NCI-H1105 treated with DMSO at 0.1 percent for 48 hours (cell line): ENCODE data around the gene MAP9.
A peak's percentile ranks its signal among the peaks of the same experiment; 100 is the strongest.
"Not testable (repeated sequence)": the region's sequence is repeated elsewhere in the genome, so short reads cannot be mapped to it uniquely, and the experiment has no call there.

Experiments
- DNase-seq: peaks from one replicate; lab custom pipeline; 2025; lab: John Stamatoyannopoulos, UW

The MAP9 gene

DNA sequence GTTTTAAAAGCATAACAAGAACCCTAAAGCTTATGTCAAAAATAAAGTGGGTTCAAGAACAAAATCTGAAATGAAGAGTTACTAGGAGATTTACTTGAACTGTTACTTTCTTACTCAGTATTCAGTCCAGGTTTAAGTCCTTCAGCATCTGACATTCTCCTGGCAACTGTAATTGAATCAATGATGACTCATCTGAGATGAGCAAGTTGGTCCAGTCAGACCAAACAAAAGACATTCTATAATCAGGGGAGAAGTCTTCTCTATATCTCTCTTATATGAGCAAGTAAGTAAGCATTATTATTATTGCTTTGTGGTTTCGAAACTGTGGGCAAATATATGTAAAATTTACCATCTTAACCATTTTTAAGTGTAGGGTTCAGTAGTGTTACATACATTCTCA lies 34.6 kb downstream of the MAP9 start:
- DNase-seq, result no peak

- DNase-seq, result no peak
Measured at GRCh38 chr4:155339999-155340398, 36.8 kb downstream of the MAP9 start.

GRCh38 chr4:155339588-155339987 lies 37.2 kb downstream of the MAP9 start:
- DNase-seq, result peak; percentile 24

GRCh38 chr4:155338196-155338595 lies 38.6 kb downstream of the MAP9 start:
- no peak for DNase-seq

GRCh38 chr4:155336242-155336641 lies 40.5 kb downstream of the MAP9 start:
- no peak for DNase-seq

GRCh38 chr4:155331478-155331877 lies 45.3 kb downstream of the MAP9 start:
- DNase-seq, result no peak

- no peak for DNase-seq
Measured at GRCh38 chr4:155322782-155323181, 54.0 kb downstream of the MAP9 start.

GRCh38 chr4:155321006-155321405 lies 55.8 kb downstream of the MAP9 start:
- DNase-seq, result no peak

DNA sequence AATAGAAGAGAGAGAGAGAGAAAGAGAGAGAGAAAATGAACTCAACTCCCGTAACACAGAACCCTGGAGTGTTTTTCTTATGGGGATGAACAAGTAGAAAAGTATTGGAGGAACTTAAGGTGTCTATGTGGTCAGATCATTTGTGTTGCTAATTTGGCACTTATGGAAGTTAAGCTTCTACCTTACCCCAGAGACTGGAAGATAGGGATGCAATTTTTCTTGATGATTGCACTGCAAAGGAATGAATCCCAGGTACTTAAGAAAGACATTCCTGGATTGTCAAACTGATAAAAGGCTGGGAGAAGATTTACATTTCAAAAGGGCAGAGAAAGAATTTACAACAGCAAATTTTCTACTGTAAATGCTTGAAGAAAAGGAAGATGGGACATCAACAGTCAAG lies 57.2 kb downstream of the MAP9 start:
- no peak for DNase-seq

DNA sequence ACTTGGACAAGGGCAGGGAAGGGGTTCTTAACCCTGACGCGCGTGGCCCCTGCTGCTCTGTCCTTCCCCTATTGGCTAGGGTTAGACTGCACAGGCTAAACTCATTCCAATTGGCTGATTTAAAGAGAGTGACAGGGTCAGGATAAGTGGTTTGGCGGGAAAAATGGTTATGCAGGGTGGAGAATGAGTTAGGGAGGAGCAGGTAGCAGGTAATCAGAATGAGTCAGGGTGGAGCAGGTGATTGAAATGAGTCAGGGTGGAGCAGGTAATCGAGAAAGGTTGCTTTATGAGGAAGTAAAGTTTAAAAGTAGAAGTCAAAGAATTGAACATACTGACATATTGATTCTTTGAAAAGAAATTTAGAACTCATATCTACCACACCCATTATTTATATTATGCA lies 64.7 kb downstream of the MAP9 start:
- DNase-seq, result not testable (repeated sequence)

GRCh38 chr4:155307731-155308277 lies 69.0 kb downstream of the MAP9 start:
- no peak for DNase-seq

- DNase-seq, result no peak
Measured at GRCh38 chr4:155305619-155306018, 71.1 kb downstream of the MAP9 start.

DNA sequence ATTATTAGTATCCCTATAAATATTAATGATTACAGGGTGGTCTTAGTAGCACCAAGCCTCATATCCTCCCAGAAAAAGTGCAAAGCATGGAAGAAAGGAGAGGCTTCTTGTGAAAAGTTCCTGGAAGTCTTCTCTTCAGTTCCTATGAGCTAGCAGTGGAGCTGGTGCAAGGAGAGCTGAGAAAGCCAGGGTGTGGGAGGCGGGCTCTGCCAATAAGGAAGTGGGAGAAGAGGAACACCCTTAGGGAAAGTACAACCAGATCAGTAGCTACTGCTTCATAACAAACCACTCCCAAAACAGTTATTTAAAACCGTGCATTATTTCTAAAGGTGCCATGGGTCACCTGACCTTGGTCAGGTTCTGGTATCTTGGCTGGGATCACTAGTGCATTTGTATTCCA lies 72.4 kb downstream of the MAP9 start:
- DNase-seq, result no peak

DNA sequence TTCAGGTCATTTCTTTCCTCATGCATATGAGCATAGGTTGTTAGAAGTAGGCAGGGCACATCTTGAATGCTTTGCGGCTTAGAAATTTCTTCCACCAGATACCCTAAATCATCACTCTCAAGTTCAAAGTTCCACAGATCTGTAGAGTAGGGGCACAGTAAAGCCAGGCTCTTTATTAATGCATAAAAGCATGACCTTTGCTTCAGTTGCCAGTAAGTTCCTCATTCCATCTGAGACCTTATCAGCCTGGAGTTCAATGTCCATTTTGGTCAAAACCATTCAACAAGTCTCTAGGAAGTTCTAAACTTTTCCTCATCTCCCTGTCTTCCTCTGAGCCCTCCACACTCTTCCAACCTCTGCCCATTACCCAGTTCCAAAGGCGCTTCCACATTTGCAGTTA lies 77.7 kb downstream of the MAP9 start:
- DNase-seq, result no peak
